HEK293 (cell line): ENCODE data around the gene ZNF646.

Experiments used
- HOXA7 ChIP-seq: sonication (generic); formaldehyde crosslinking; IDR thresholded peaks from 2 replicates; pipeline ENCODE4 v1.8.1; 2022; ENCODE audit warnings: missing genetic modification reagents, borderline replicate concordance
- KLF7 ChIP-seq: fragments of 450-650 bp; formaldehyde crosslinking; IDR thresholded peaks from 2 replicates; pipeline ENCODE4 v1.5.1; 2016; ENCODE audit warnings: missing biosample characterization, missing genetic modification characterization, borderline replicate concordance
- KLF8 ChIP-seq: fragments of 450-650 bp; formaldehyde crosslinking; IDR thresholded peaks from 2 replicates; pipeline ENCODE4 v1.5.1; 2016; ENCODE audit warnings: missing biosample characterization, missing genetic modification characterization
- SP3 ChIP-seq: fragments of 450-650 bp; formaldehyde crosslinking; IDR thresholded peaks from 2 replicates; pipeline ENCODE4 v1.5.1; 2016; ENCODE audit warnings: missing biosample characterization, missing genetic modification characterization
- YY2 ChIP-seq: fragments of 450-650 bp; formaldehyde crosslinking; IDR thresholded peaks from 2 replicates; pipeline ENCODE4 v1.5.1; 2016; ENCODE audit warnings: missing biosample characterization, missing genetic modification characterization
- ZNF146 ChIP-seq: fragments of 450-650 bp; formaldehyde crosslinking; IDR thresholded peaks from 2 replicates; pipeline ENCODE4 v1.5.1; 2016; ENCODE audit warnings: missing biosample characterization, missing genetic modification characterization
- ZNF157 ChIP-seq: fragments of 450-650 bp; formaldehyde crosslinking; IDR thresholded peaks from 2 replicates; pipeline ENCODE4 v1.5.1; 2016; ENCODE audit warnings: missing biosample characterization, missing genetic modification characterization
- ZNF335 ChIP-seq: fragments of 450-650 bp; formaldehyde crosslinking; conservative IDR thresholded peaks from 2 replicates; pipeline ENCODE4 v1.5.1; 2016; ENCODE audit warnings: missing biosample characterization, missing genetic modification characterization
- ZNF514 ChIP-seq: fragments of 450-650 bp; formaldehyde crosslinking; IDR thresholded peaks from 2 replicates; pipeline ENCODE4 v1.5.1; 2016; ENCODE audit warnings: missing biosample characterization, missing genetic modification characterization
- ZNF521 ChIP-seq: fragments of 450-650 bp; formaldehyde crosslinking; IDR thresholded peaks from 2 replicates; pipeline ENCODE4 v1.5.1; 2017; ENCODE audit warnings: missing biosample characterization, mild to moderate bottlenecking, missing genetic modification characterization
- ZNF560 ChIP-seq: fragments of 450-650 bp; formaldehyde crosslinking; IDR thresholded peaks from 2 replicates; pipeline ENCODE4 v1.5.1; 2017; ENCODE audit warnings: missing biosample characterization, missing genetic modification characterization, borderline replicate concordance
- ZSCAN30 ChIP-seq: fragments of 450-650 bp; IDR thresholded peaks from 2 replicates; pipeline ENCODE4 v1.5.1; 2018; ENCODE audit warnings: missing biosample characterization, mild to moderate bottlenecking, missing genetic modification characterization, moderate library complexity
- TF ChIP-seq, protein P1 (sequence below): fragments of 450-650 bp; formaldehyde crosslinking; IDR thresholded peaks from 2 replicates; pipeline ENCODE4 v1.5.1; 2017; ENCODE audit warnings: missing biosample characterization, missing genetic modification characterization
- TF ChIP-seq, protein P2 (sequence below): fragments of 450-650 bp; formaldehyde crosslinking; IDR thresholded peaks from 2 replicates; pipeline ENCODE4 v1.5.1; 2016; ENCODE audit warnings: missing biosample characterization, missing genetic modification characterization
- TF ChIP-seq, protein P3 (sequence below): fragments of 450-650 bp; formaldehyde crosslinking; IDR thresholded peaks from 2 replicates; pipeline ENCODE4 v1.5.1; 2016; ENCODE audit warnings: missing biosample characterization, missing genetic modification characterization, borderline replicate concordance
- TF ChIP-seq, protein P4 (sequence below): fragments of 450-650 bp; formaldehyde crosslinking; IDR thresholded peaks from 2 replicates; pipeline ENCODE4 v1.5.1; 2017; ENCODE audit warnings: missing biosample characterization, mild to moderate bottlenecking, missing genetic modification characterization, moderate library complexity
- TF ChIP-seq, protein P5 (sequence below): fragments of 450-650 bp; formaldehyde crosslinking; IDR thresholded peaks from 2 replicates; pipeline ENCODE4 v1.5.1; 2017; ENCODE audit warnings: missing biosample characterization, missing genetic modification characterization
- TF ChIP-seq, protein P6 (sequence below): fragments of 450-650 bp; formaldehyde crosslinking; conservative IDR thresholded peaks from 2 replicates; pipeline ENCODE4 v1.5.1; 2016; ENCODE audit warnings: low read depth, missing biosample characterization, missing genetic modification characterization
- TF ChIP-seq, protein P7 (sequence below): fragments of 450-650 bp; formaldehyde crosslinking; IDR thresholded peaks from 2 replicates; pipeline ENCODE4 v1.5.1; 2016; ENCODE audit warnings: missing biosample characterization, missing genetic modification characterization
- TF ChIP-seq, protein P8 (sequence below): fragments of 450-650 bp; formaldehyde crosslinking; IDR thresholded peaks from 2 replicates; pipeline ENCODE4 v1.5.1; 2016; ENCODE audit warnings: missing biosample characterization, missing genetic modification characterization
- TF ChIP-seq, protein P9 (sequence below): fragments of 450-650 bp; formaldehyde crosslinking; IDR thresholded peaks from 2 replicates; pipeline ENCODE4 v1.5.1; 2016; ENCODE audit warnings: missing biosample characterization, missing genetic modification characterization

The ZNF646 gene

DNA sequence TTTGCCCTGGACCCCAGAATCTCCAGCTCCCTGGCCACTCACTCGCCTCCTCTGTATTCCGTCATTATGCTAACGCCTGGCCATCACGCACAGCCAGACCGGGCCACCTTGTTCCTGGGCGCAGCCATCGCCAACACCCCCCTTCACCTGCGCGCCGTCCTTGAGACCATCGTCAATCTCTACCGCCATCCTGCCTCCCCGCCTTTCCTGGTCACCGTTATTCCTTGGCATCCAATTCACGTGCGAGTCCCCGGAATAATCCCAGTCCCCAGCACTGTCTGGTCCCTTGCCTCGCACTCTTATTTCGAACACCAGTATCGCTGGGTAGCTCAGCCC, 19.8 kb downstream of the ZNF646 start (continued):
- TF ChIP-seq, protein P1, sequence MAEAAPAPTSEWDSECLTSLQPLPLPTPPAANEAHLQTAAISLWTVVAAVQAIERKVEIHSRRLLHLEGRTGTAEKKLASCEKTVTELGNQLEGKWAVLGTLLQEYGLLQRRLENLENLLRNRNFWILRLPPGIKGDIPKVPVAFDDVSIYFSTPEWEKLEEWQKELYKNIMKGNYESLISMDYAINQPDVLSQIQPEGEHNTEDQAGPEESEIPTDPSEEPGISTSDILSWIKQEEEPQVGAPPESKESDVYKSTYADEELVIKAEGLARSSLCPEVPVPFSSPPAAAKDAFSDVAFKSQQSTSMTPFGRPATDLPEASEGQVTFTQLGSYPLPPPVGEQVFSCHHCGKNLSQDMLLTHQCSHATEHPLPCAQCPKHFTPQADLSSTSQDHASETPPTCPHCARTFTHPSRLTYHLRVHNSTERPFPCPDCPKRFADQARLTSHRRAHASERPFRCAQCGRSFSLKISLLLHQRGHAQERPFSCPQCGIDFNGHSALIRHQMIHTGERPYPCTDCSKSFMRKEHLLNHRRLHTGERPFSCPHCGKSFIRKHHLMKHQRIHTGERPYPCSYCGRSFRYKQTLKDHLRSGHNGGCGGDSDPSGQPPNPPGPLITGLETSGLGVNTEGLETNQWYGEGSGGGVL, result peak; percentile 22; the same call in 1 of the 2 replicates
- TF ChIP-seq, protein P2, sequence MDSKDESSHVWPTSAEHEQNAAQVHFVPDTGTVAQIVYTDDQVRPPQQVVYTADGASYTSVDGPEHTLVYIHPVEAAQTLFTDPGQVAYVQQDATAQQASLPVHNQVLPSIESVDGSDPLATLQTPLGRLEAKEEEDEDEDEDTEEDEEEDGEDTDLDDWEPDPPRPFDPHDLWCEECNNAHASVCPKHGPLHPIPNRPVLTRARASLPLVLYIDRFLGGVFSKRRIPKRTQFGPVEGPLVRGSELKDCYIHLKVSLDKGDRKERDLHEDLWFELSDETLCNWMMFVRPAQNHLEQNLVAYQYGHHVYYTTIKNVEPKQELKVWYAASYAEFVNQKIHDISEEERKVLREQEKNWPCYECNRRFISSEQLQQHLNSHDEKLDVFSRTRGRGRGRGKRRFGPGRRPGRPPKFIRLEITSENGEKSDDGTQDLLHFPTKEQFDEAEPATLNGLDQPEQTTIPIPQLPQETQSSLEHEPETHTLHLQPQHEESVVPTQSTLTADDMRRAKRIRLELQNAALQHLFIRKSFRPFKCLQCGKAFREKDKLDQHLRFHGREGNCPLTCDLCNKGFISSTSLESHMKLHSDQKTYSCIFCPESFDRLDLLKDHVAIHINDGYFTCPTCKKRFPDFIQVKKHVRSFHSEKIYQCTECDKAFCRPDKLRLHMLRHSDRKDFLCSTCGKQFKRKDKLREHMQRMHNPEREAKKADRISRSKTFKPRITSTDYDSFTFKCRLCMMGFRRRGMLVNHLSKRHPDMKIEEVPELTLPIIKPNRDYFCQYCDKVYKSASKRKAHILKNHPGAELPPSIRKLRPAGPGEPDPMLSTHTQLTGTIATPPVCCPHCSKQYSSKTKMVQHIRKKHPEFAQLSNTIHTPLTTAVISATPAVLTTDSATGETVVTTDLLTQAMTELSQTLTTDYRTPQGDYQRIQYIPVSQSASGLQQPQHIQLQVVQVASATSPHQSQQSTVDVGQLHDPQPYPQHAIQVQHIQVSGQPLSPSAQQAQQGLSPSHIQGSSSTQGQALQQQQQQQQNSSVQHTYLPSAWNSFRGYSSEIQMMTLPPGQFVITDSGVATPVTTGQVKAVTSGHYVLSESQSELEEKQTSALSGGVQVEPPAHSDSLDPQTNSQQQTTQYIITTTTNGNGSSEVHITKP, result peak; percentile 77
- TF ChIP-seq, protein P3, sequence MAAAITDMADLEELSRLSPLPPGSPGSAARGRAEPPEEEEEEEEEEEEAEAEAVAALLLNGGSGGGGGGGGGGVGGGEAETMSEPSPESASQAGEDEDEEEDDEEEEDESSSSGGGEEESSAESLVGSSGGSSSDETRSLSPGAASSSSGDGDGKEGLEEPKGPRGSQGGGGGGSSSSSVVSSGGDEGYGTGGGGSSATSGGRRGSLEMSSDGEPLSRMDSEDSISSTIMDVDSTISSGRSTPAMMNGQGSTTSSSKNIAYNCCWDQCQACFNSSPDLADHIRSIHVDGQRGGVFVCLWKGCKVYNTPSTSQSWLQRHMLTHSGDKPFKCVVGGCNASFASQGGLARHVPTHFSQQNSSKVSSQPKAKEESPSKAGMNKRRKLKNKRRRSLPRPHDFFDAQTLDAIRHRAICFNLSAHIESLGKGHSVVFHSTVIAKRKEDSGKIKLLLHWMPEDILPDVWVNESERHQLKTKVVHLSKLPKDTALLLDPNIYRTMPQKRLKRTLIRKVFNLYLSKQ, result no peak
- TF ChIP-seq ZNF335 (tag by site-specific recombination) (no peak), KLF8 (tag by site-specific recombination) (no peak), ZNF146 (tag by site-specific recombination) (no peak; the same call in 1 of the 2 replicates), YY2 (tag by site-specific recombination) (peak; percentile 83), ZSCAN30 (no peak), ZNF560 (tag by site-specific recombination) (no peak), KLF7 (no peak), SP3 (no peak), ZNF514 (tag by site-specific recombination) (no peak), HOXA7 (CRISPR knock-in tag) (no peak), ZNF157 (tag by site-specific recombination) (no peak), ZNF521 (no peak)
- TF ChIP-seq, protein P4, sequence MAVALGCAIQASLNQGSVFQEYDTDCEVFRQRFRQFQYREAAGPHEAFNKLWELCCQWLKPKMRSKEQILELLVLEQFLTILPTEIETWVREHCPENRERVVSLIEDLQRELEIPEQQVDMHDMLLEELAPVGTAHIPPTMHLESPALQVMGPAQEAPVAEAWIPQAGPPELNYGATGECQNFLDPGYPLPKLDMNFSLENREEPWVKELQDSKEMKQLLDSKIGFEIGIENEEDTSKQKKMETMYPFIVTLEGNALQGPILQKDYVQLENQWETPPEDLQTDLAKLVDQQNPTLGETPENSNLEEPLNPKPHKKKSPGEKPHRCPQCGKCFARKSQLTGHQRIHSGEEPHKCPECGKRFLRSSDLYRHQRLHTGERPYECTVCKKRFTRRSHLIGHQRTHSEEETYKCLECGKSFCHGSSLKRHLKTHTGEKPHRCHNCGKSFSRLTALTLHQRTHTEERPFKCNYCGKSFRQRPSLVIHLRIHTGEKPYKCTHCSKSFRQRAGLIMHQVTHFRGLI (tag by site-specific recombination), result no peak
- TF ChIP-seq, protein P5, sequence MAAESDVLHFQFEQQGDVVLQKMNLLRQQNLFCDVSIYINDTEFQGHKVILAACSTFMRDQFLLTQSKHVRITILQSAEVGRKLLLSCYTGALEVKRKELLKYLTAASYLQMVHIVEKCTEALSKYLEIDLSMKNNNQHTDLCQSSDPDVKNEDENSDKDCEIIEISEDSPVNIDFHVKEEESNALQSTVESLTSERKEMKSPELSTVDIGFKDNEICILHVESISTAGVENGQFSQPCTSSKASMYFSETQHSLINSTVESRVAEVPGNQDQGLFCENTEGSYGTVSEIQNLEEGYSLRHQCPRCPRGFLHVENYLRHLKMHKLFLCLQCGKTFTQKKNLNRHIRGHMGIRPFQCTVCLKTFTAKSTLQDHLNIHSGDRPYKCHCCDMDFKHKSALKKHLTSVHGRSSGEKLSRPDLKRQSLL, result no peak
- TF ChIP-seq, protein P6, sequence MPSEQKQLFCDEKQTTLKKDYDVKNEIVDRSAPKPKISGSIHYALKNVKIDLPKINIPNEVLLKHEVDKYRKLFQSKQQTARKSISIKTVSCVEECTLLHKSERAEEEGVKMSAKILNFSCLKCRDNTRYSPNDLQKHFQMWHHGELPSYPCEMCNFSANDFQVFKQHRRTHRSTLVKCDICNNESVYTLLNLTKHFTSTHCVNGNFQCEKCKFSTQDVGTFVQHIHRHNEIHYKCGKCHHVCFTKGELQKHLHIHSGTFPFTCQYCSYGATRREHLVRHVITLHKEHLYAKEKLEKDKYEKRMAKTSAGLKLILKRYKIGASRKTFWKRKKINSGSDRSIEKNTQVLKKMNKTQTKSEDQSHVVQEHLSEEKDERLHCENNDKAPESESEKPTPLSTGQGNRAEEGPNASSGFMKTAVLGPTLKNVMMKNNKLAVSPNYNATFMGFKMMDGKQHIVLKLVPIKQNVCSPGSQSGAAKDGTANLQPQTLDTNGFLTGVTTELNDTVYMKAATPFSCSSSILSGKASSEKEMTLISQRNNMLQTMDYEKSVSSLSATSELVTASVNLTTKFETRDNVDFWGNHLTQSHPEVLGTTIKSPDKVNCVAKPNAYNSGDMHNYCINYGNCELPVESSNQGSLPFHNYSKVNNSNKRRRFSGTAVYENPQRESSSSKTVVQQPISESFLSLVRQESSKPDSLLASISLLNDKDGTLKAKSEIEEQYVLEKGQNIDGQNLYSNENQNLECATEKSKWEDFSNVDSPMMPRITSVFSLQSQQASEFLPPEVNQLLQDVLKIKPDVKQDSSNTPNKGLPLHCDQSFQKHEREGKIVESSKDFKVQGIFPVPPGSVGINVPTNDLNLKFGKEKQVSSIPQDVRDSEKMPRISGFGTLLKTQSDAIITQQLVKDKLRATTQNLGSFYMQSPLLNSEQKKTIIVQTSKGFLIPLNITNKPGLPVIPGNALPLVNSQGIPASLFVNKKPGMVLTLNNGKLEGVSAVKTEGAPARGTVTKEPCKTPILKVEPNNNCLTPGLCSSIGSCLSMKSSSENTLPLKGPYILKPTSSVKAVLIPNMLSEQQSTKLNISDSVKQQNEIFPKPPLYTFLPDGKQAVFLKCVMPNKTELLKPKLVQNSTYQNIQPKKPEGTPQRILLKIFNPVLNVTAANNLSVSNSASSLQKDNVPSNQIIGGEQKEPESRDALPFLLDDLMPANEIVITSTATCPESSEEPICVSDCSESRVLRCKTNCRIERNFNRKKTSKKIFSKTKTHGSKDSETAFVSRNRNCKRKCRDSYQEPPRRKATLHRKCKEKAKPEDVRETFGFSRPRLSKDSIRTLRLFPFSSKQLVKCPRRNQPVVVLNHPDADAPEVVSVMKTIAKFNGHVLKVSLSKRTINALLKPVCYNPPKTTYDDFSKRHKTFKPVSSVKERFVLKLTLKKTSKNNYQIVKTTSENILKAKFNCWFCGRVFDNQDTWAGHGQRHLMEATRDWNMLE, result no peak
- TF ChIP-seq, protein P7, sequence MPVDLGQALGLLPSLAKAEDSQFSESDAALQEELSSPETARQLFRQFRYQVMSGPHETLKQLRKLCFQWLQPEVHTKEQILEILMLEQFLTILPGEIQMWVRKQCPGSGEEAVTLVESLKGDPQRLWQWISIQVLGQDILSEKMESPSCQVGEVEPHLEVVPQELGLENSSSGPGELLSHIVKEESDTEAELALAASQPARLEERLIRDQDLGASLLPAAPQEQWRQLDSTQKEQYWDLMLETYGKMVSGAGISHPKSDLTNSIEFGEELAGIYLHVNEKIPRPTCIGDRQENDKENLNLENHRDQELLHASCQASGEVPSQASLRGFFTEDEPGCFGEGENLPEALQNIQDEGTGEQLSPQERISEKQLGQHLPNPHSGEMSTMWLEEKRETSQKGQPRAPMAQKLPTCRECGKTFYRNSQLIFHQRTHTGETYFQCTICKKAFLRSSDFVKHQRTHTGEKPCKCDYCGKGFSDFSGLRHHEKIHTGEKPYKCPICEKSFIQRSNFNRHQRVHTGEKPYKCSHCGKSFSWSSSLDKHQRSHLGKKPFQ, result no peak
- TF ChIP-seq, protein P8, sequence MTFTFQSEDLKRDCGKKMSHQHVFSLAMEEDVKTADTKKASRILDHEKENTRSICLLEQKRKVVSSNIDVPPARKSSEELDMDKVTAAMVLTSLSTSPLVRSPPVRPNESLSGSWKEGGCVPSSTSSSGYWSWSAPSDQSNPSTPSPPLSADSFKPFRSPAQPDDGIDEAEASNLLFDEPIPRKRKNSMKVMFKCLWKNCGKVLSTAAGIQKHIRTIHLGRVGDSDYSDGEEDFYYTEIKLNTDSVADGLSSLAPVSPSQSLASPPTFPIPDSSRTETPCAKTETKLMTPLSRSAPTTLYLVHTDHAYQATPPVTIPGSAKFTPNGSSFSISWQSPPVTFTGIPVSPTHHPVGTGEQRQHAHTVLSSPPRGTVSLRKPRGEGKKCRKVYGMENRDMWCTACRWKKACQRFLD (tag by site-specific recombination), result no peak
- TF ChIP-seq, protein P9, sequence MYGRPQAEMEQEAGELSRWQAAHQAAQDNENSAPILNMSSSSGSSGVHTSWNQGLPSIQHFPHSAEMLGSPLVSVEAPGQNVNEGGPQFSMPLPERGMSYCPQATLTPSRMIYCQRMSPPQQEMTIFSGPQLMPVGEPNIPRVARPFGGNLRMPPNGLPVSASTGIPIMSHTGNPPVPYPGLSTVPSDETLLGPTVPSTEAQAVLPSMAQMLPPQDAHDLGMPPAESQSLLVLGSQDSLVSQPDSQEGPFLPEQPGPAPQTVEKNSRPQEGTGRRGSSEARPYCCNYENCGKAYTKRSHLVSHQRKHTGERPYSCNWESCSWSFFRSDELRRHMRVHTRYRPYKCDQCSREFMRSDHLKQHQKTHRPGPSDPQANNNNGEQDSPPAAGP, result no peak
